Keratinocyte (primary cell): Measurements from ENCODE around the gene CDH22.

ENCODE experiments used
- EZH2 ChIP-seq: IDR thresholded peaks from one replicate; pipeline ENCODE4 v1.6.1; 2012; ENCODE audit warnings: inconsistent platforms, mild to moderate bottlenecking, low read length, moderate library complexity
- TF ChIP-seq, protein P1 (sequence below), 3 experiments: IDR thresholded peaks in 1 of 3; conservative IDR thresholded peaks in 1 of 3; optimal IDR thresholded peaks in 1 of 3; 2 replicates in 2 of 3; 3 replicates in 1 of 3; pipeline versions ENCODE3 to v1.5.1; 2011; ENCODE audit warnings: low read length in 3 of 3, mild to moderate bottlenecking in 3 of 3, moderate library complexity in 2 of 3, control low read depth in 1 of 3, inconsistent platforms in 1 of 3; ENCODE audit not compliant: insufficient read depth in 2 of 3; ENCODE audit errors: extremely low read depth in 1 of 3

GRCh38 chr20:46351357-46352058 is 43.2 kb upstream of the CDH22 start:
- TF ChIP-seq, protein P1, sequence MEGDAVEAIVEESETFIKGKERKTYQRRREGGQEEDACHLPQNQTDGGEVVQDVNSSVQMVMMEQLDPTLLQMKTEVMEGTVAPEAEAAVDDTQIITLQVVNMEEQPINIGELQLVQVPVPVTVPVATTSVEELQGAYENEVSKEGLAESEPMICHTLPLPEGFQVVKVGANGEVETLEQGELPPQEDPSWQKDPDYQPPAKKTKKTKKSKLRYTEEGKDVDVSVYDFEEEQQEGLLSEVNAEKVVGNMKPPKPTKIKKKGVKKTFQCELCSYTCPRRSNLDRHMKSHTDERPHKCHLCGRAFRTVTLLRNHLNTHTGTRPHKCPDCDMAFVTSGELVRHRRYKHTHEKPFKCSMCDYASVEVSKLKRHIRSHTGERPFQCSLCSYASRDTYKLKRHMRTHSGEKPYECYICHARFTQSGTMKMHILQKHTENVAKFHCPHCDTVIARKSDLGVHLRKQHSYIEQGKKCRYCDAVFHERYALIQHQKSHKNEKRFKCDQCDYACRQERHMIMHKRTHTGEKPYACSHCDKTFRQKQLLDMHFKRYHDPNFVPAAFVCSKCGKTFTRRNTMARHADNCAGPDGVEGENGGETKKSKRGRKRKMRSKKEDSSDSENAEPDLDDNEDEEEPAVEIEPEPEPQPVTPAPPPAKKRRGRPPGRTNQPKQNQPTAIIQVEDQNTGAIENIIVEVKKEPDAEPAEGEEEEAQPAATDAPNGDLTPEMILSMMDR (optimal IDR thresholded peaks at IDR 0.05 in 1 of 3, IDR thresholded peaks at IDR 0.05 in 1 of 3, conservative IDR thresholded peaks at IDR 0.05 in 1 of 3; ENCODE audit: extremely low read depth in 1 of 3, insufficient read depth in 2 of 3, low read length in 3 of 3): no peak
- no peak for TF ChIP-seq EZH2
